ENCODE data around the gene ANK3.
"Not testable (repeated sequence)": the region's sequence is repeated elsewhere in the genome, so short reads cannot be mapped to it uniquely, and the experiment has no call there.

The ANK3 gene

GRCh38 chr10:60069311-60069710, 320.4 kb downstream of the ANK3 start:
- DNase-seq = no peak

- DNase-seq = no peak
These were observed 339.3 kb downstream of the ANK3 start for GRCh38 chr10:60050366-60050765.

- DNase-seq = no peak
These were observed 341.6 kb downstream of the ANK3 start for GRCh38 chr10:60048091-60048501.

- no peak for DNase-seq
These were observed 344.1 kb downstream of the ANK3 start for GRCh38 chr10:60045571-60045970.

GRCh38 chr10:60044971-60045370, 344.7 kb downstream of the ANK3 start:
- DNase-seq = no peak

GRCh38 chr10:60044242-60044641, 345.4 kb downstream of the ANK3 start:
- no peak for DNase-seq

GRCh38 chr10:60043561-60044241, 346.0 kb downstream of the ANK3 start:
- no peak for DNase-seq

- no peak for DNase-seq
These were observed 346.8 kb downstream of the ANK3 start for GRCh38 chr10:60042914-60043313.

- peak; percentile 15 for DNase-seq
These were observed 347.4 kb downstream of the ANK3 start for GRCh38 chr10:60042262-60042661.

- no peak for DNase-seq
These were observed 348.1 kb downstream of the ANK3 start for GRCh38 chr10:60041489-60042133.

GRCh38 chr10:60040014-60040662, 349.5 kb downstream of the ANK3 start:
- no peak for DNase-seq

- DNase-seq = no peak
These were observed 353.7 kb downstream of the ANK3 start for GRCh38 chr10:60035984-60036383.

- not testable (repeated sequence) for DNase-seq
These were observed 354.3 kb downstream of the ANK3 start for GRCh38 chr10:60035375-60035774.

- peak; percentile 12 for DNase-seq
These were observed 357.0 kb downstream of the ANK3 start for GRCh38 chr10:60032723-60033122.

GRCh38 chr10:60031664-60032063, 358.0 kb downstream of the ANK3 start:
- DNase-seq = no peak

- no peak for DNase-seq
These were observed 358.5 kb downstream of the ANK3 start for GRCh38 chr10:60031183-60031582.

- no peak for DNase-seq
These were observed 360.2 kb downstream of the ANK3 start for GRCh38 chr10:60029475-60029874.

- DNase-seq = no peak
These were observed 361.6 kb downstream of the ANK3 start for GRCh38 chr10:60028081-60028480.

- no peak for DNase-seq
These were observed 364.4 kb downstream of the ANK3 start for GRCh38 chr10:60025279-60025678.

- DNase-seq = no peak
These were observed 365.2 kb downstream of the ANK3 start for GRCh38 chr10:60024506-60024905.

- no peak for DNase-seq
These were observed 366.4 kb downstream of the ANK3 start for GRCh38 chr10:60023155-60023877.

- no peak for DNase-seq
These were observed 368.3 kb downstream of the ANK3 start for GRCh38 chr10:60021361-60021760.

- DNase-seq = no peak
These were observed 372.9 kb downstream of the ANK3 start for GRCh38 chr10:60016794-60017193.
